K562 (cell line): ENCODE measurements around the gene PATL1. TPM values are rescaled to one million over a fixed set of nuclear protein-coding genes. Genes with fewer than 3 reads are reported as not detected.
"Not testable (repeated sequence)": the region's sequence is repeated elsewhere in the genome, so short reads cannot be mapped to it uniquely, and the experiment has no call there.

Experiments used
- ARNT ChIP-seq, 2 experiments: fragments of 450-650 bp; IDR thresholded peaks; 2 replicates each; pipeline ENCODE4 v1.6.1; 2016; ENCODE audit warnings: mild to moderate bottlenecking in 1 of 2
- CTBP1 ChIP-seq: fragments of 450-650 bp; IDR thresholded peaks from 2 replicates; pipeline ENCODE4 v1.6.1; 2016; ENCODE audit warnings: borderline replicate concordance
- DMBX1 ChIP-seq: fragments of 250-450 bp; sonication (Bioruptor Pico); IDR thresholded peaks from 2 replicates; pipeline ENCODE4 v1.8.0; 2022; ENCODE audit warnings: inconsistent platforms, mild to moderate bottlenecking, moderate library complexity, borderline replicate concordance
- HDAC3 ChIP-seq: fragments of 450-650 bp; IDR thresholded peaks from 2 replicates; pipeline ENCODE4 v1.6.1; 2018; ENCODE audit warnings: borderline replicate concordance, mild to moderate bottlenecking, moderate library complexity; ENCODE audit not compliant: partially characterized antibody
- MNT ChIP-seq, 2 experiments: fragments of 450-650 bp; conservative IDR thresholded peaks; 2 replicates each; pipeline ENCODE4 v1.6.1; 2017; ENCODE audit warnings: mild to moderate bottlenecking in 2 of 2, moderate library complexity in 2 of 2
- MYC ChIP-seq, 2 experiments: fragments of 250-450 bp in 1 of 2; sonication (Bioruptor Pico) in 1 of 2; IDR thresholded peaks; 2 replicates each; pipeline versions ENCODE4 v1.5.1 to v1.6.1; 2012 to 2021; ENCODE audit warnings: low read depth in 2 of 2, borderline replicate concordance in 1 of 2, improper control_type of control experiment in 1 of 2, low read length in 1 of 2, mild to moderate bottlenecking in 1 of 2, moderate library complexity in 1 of 2
- NCOR1 ChIP-seq: fragments of 450-650 bp; IDR thresholded peaks from 2 replicates; pipeline ENCODE4 v1.6.1; 2016; ENCODE audit warnings: mild to moderate bottlenecking, moderate library complexity
- PHB2 ChIP-seq: fragments of 450-650 bp; IDR thresholded peaks from 2 replicates; pipeline ENCODE4 v1.6.1; 2017; ENCODE audit warnings: low read depth
- RAD51 ChIP-seq: fragments of 450-650 bp; IDR thresholded peaks from 2 replicates; pipeline ENCODE4 v1.7.1; 2016; ENCODE audit warnings: low read depth, mild to moderate bottlenecking, borderline replicate concordance
- SMARCE1 ChIP-seq: fragments of 450-650 bp; IDR thresholded peaks from 2 replicates; pipeline ENCODE4 v1.7.1; 2016; ENCODE audit warnings: mild to moderate bottlenecking
- TAL1 ChIP-seq: fragments of 450-650 bp; IDR thresholded peaks from 2 replicates; pipeline ENCODE4 v1.6.1; 2016; ENCODE audit warnings: mild to moderate bottlenecking
- TBL1XR1 ChIP-seq, 2 experiments: IDR thresholded peaks; 2 replicates each; pipeline ENCODE4 v1.6.1; 2012; ENCODE audit warnings: improper control_type of control experiment in 2 of 2, low read length in 2 of 2, mild to moderate bottlenecking in 1 of 2
- TRIM24 ChIP-seq, 2 experiments: fragments of 450-650 bp; IDR thresholded peaks; 2 replicates each; pipeline ENCODE4 v1.6.1; 2016
- ZNF609 ChIP-seq: sonication (generic); formaldehyde crosslinking; IDR thresholded peaks from 2 replicates; pipeline ENCODE4 v1.8.1; 2023; ENCODE audit warnings: missing genetic modification reagents, mild to moderate bottlenecking, borderline replicate concordance
- polyA plus RNA-seq, 8 experiments: library from polyadenylated mRNA; depleted of rRNA in 4 of 8; stranded (reverse) in 5 of 8; unstranded in 3 of 8; fragments of >200 nt; fragmentation: Nextera tagmentation in 2 of 8; fragmentation: Illumina TruSeq in 1 of 8; extraction: Ambion mirVana in 2 of 8; extraction: Trizol in 1 of 8; gene quantifications; 2 replicates each; pipeline versions ENCODE4 v1.2.1 to v1.2.3, GENCODE V29; 2011 to 2014; ENCODE audit warnings: inconsistent platforms in 1 of 8, missing spikeins in 1 of 8
- total RNA-seq, 7 experiments: library from RNA; depleted of rRNA in 6 of 7; stranded (reverse); fragments of >200 nt in 6 of 7; fragmentation: Illumina TruSeq in 2 of 7; extraction: Trizol in 2 of 7; gene quantifications; 2 replicates each; pipeline versions ENCODE4 v1.2.1 to v1.2.3, GENCODE V29; 2011 to 2021; ENCODE audit warnings: low replicate concordance in 1 of 7
- TF ChIP-seq, protein P1 (sequence below): sonication (generic); IDR thresholded peaks from 2 replicates; pipeline ENCODE4 v1.6.1; 2016
- TF ChIP-seq, protein P2 (sequence below): fragments of 450-650 bp; IDR thresholded peaks from 2 replicates; pipeline ENCODE4 v1.6.1; 2016; ENCODE audit warnings: mild to moderate bottlenecking
- TF ChIP-seq, protein P3 (sequence below): sonication (generic); formaldehyde crosslinking; IDR thresholded peaks from 2 replicates; pipeline ENCODE4 v1.9.0; 2022; ENCODE audit warnings: mild to moderate bottlenecking, missing genetic modification reagents

Gene PATL1
- total and polyA plus RNA-seq, 9 of the 15 experiments (the other 6 are each of a cell fraction or from before 2014, with no cell fraction given), result 3.2 to 48.0 (median 16.4) TPM

DNA sequence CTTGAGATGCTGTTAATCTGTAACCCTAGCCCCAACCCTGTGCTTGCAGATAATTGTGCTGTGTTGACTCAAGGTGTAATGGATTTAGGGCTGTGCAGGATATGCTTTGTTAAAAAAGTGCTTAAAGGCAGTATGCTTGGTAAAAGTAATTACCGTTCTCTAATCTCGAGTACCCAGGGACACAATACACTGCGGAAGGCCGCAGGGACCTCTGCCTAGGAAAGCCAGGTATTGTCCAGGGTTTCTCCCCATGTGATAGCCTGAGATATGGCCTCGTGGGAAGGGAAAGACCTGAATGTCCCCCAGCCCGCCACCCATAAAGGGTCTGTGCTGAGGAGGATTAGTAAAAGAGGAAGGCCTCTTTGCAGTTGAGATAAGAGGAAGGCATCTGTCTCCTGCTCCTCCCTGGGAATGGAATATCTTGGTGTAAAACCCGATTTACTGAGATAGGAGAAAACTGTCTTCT lies 12.5 kb upstream of the PATL1 start (continued):
- 0 out of 2 replicates have a peak, but pooled peaks have one; percentile 64 for TF ChIP-seq ZNF609 (CRISPR knock-in tag)
- TF ChIP-seq TAL1, result peak; percentile 91
- TF ChIP-seq, protein P1, sequence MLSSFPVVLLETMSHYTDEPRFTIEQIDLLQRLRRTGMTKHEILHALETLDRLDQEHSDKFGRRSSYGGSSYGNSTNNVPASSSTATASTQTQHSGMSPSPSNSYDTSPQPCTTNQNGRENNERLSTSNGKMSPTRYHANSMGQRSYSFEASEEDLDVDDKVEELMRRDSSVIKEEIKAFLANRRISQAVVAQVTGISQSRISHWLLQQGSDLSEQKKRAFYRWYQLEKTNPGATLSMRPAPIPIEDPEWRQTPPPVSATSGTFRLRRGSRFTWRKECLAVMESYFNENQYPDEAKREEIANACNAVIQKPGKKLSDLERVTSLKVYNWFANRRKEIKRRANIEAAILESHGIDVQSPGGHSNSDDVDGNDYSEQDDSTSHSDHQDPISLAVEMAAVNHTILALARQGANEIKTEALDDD, result peak; percentile 76
- TF ChIP-seq, protein P2, sequence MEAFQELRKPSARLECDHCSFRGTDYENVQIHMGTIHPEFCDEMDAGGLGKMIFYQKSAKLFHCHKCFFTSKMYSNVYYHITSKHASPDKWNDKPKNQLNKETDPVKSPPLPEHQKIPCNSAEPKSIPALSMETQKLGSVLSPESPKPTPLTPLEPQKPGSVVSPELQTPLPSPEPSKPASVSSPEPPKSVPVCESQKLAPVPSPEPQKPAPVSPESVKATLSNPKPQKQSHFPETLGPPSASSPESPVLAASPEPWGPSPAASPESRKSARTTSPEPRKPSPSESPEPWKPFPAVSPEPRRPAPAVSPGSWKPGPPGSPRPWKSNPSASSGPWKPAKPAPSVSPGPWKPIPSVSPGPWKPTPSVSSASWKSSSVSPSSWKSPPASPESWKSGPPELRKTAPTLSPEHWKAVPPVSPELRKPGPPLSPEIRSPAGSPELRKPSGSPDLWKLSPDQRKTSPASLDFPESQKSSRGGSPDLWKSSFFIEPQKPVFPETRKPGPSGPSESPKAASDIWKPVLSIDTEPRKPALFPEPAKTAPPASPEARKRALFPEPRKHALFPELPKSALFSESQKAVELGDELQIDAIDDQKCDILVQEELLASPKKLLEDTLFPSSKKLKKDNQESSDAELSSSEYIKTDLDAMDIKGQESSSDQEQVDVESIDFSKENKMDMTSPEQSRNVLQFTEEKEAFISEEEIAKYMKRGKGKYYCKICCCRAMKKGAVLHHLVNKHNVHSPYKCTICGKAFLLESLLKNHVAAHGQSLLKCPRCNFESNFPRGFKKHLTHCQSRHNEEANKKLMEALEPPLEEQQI, result peak; percentile 76; the same call in 1 of the 2 replicates
- TF ChIP-seq NCOR1, result peak; percentile 90
- peak; percentile 26; the same call in 1 of the 2 replicates for TF ChIP-seq MYC (IDR thresholded peaks at IDR 0.05; ENCODE audit: low read depth, low read length)
- not testable (repeated sequence) for TF ChIP-seq MYC (CRISPR knock-in tag; IDR thresholded peaks at IDR 0.05; ENCODE audit: borderline replicate concordance, low read depth)
- TF ChIP-seq PHB2, result peak; percentile 59; the same call in 1 of the 2 replicates
- peak; percentile 88; the same call in 1 of the 2 replicates for TF ChIP-seq DMBX1 (CRISPR knock-in tag)
- peak; percentile 84 to 89 for TF ChIP-seq TRIM24 (IDR thresholded peaks at IDR 0.05)
- 0 out of 4 replicates have a peak, but pooled peaks of 1 of the 2 experiments have one; percentile 17 for TF ChIP-seq TBL1XR1 (IDR thresholded peaks at IDR 0.05; ENCODE audit: low read length in 2 of 2)
- TF ChIP-seq, protein P3, sequence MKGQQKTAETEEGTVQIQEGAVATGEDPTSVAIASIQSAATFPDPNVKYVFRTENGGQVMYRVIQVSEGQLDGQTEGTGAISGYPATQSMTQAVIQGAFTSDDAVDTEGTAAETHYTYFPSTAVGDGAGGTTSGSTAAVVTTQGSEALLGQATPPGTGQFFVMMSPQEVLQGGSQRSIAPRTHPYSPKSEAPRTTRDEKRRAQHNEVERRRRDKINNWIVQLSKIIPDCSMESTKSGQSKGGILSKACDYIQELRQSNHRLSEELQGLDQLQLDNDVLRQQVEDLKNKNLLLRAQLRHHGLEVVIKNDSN (CRISPR knock-in tag), result 0 out of 2 replicates have a peak, but pooled peaks have one; percentile 15
- peak; percentile 63 for TF ChIP-seq HDAC3
- peak; percentile 84 for TF ChIP-seq SMARCE1
- 0 out of 2 replicates have a peak, but pooled peaks have one; percentile 21 for TF ChIP-seq RAD51
- TF ChIP-seq MNT (conservative IDR thresholded peaks at IDR 0.05), result 0 out of 4 replicates have a peak, but pooled peaks of 1 of the 2 experiments have one; percentile 40
- peak; percentile 92 for TF ChIP-seq CTBP1
- 0 out of 4 replicates have a peak, but pooled peaks of 1 of the 2 experiments have one; percentile 54 for TF ChIP-seq ARNT (IDR thresholded peaks at IDR 0.05)
